SU-DHL-6 (cell line): ENCODE data around the gene ANKLE1.

Experiments used
- H2AFZ ChIP-seq: fragments of 200-600 bp; sonication (generic); 2 replicates; pipeline ENCODE4 v1.6.1; 2014; ENCODE audit warnings: low read depth, mild to moderate bottlenecking, moderate library complexity, mixed read lengths, antibody characterized with exemption, low read length; ENCODE audit not compliant: severe bottlenecking
- H3F3A ChIP-seq: fragments of 200-600 bp; shearing (Covaris generic); 2 replicates; pipeline ENCODE4 v1.6.0; 2016; ENCODE audit warnings: antibody characterized with exemption, mild to moderate bottlenecking; ENCODE audit not compliant: insufficient read depth
- H3K27ac ChIP-seq: fragments of 200-600 bp; sonication (generic); 2 replicates; pipeline ENCODE4 v1.5.1; 2016; ENCODE audit warnings: low read depth, mild to moderate bottlenecking, low read length, moderate library complexity, mixed read lengths
- H3K27me3 ChIP-seq: fragments of 200-600 bp; sonication (generic), shearing (Covaris generic); 2 replicates; pipeline ENCODE4 v1.6.0; 2014; ENCODE audit warnings: mild to moderate bottlenecking, low read length
- H3K36me3 ChIP-seq: fragments of 200-600 bp; sonication (generic); 2 replicates; pipeline ENCODE4 v1.6.1; 2014; ENCODE audit warnings: mild to moderate bottlenecking, low read length, mixed read lengths
- H3K4me2 ChIP-seq: fragments of 300-600, 200-600 bp; shearing (Covaris generic), sonication (generic); 2 replicates; pipeline ENCODE4 v1.6.0; 2014; ENCODE audit warnings: low read length, low read depth, mild to moderate bottlenecking; ENCODE audit not compliant: poor library complexity, severe bottlenecking
- H3K4me3 ChIP-seq: fragments of 200-600 bp; sonication (generic); 2 replicates; pipeline ENCODE4 v1.5.1; 2014; ENCODE audit warnings: antibody characterized with exemption, low read length, mild to moderate bottlenecking, mixed read lengths; ENCODE audit not compliant: insufficient read depth, poor library complexity, severe bottlenecking
- H3K79me2 ChIP-seq: fragments of 200-600 bp; sonication (generic); 2 replicates; pipeline ENCODE4 v1.6.1; 2014; ENCODE audit warnings: mild to moderate bottlenecking, low read length, moderate library complexity; ENCODE audit not compliant: insufficient read depth
- H3K9ac ChIP-seq: fragments of 200-600 bp; sonication (generic); 2 replicates; pipeline ENCODE4 v1.7.0; 2014; ENCODE audit warnings: mild to moderate bottlenecking, low read length
- H3K9me2 ChIP-seq: fragments of 200-600 bp; sonication (generic); replicated peaks from 2 replicates; pipeline ENCODE4 v1.6.1; 2014; ENCODE audit warnings: low read length; ENCODE audit not compliant: insufficient read depth
- H3K9me3 ChIP-seq: fragments of 200-600 bp; sonication (generic); 2 replicates; pipeline ENCODE4 v1.6.1; 2014; ENCODE audit warnings: low read length, mixed read lengths; ENCODE audit not compliant: insufficient read depth
- H4K20me1 ChIP-seq: fragments of 200-600 bp; sonication (generic); 2 replicates; pipeline ENCODE4 v1.6.1; 2014; ENCODE audit warnings: low read depth, mild to moderate bottlenecking, antibody characterized with exemption, low read length, moderate library complexity, mixed read lengths
- CTCF ChIP-seq: fragments of 200-600 bp; sonication (generic); IDR thresholded peaks from one replicate; pipeline ENCODE4 v1.5.1; 2017; ENCODE audit warnings: antibody characterized with exemption, mild to moderate bottlenecking, low read length, moderate library complexity; ENCODE audit not compliant: insufficient read depth, poor library complexity, severe bottlenecking
- EZH2phosphoT487 ChIP-seq: fragments of 200-600 bp; sonication (generic), shearing (Covaris generic); conservative IDR thresholded peaks from 2 replicates; pipeline ENCODE4 v1.6.1; 2018; ENCODE audit warnings: mild to moderate bottlenecking, antibody characterized with exemption, low read length, moderate library complexity, mixed read lengths

Gene ANKLE1

GRCh38 chr19:17330262-17331044 is 48.8 kb downstream of the ANKLE1 start:
- H3K79me2 ChIP-seq, result no peaks in the 10 kb centered on the region
- no peaks in the 10 kb centered on the region for H3K36me3 ChIP-seq
- no peaks in the 10 kb centered on the region for H3K9me3 ChIP-seq
- no peaks in the 10 kb centered on the region for H3K27me3 ChIP-seq
- H3K27ac ChIP-seq, result no peak overlapping the region
- H3K9ac ChIP-seq, result no peak overlapping the region
- H3K4me3 ChIP-seq, result no peak overlapping the region
- H4K20me1 ChIP-seq, result no peaks in the 10 kb centered on the region
- peaks cover 7% of the 10 kb centered on the region; the same call in 1 of the 2 replicates for H3F3A ChIP-seq
- no peak overlapping the region for H2AFZ ChIP-seq
- no peaks in the 10 kb centered on the region for H3K9me2 ChIP-seq
- H3K4me2 ChIP-seq, result no peak overlapping the region
- TF ChIP-seq EZH2phosphoT487, result no peak
- TF ChIP-seq CTCF, result no peak

GRCh38 chr19:17331045-17331558 is 49.4 kb downstream of the ANKLE1 start:
- no peak overlapping the region for H3K4me2 ChIP-seq
- H3K9me3 ChIP-seq, result no peaks in the 10 kb centered on the region
- no peak overlapping the region for H2AFZ ChIP-seq
- H3K4me3 ChIP-seq, result no peak overlapping the region
- H4K20me1 ChIP-seq, result no peaks in the 10 kb centered on the region
- H3K79me2 ChIP-seq, result no peaks in the 10 kb centered on the region
- no peaks in the 10 kb centered on the region for H3K27me3 ChIP-seq
- H3K9me2 ChIP-seq, result no peaks in the 10 kb centered on the region
- H3K36me3 ChIP-seq, result no peaks in the 10 kb centered on the region
- peaks cover 7% of the 10 kb centered on the region; the same call in 1 of the 2 replicates for H3F3A ChIP-seq
- H3K9ac ChIP-seq, result no peak overlapping the region
- no peak for TF ChIP-seq CTCF
- TF ChIP-seq EZH2phosphoT487, result no peak
- H3K27ac ChIP-seq, result no peak overlapping the region

- Histone ChIP-seq H2AFZ (no peak overlapping the region), H3K4me2 (no peak overlapping the region), H3K9me2 (no peaks in the 10 kb centered on the region), H4K20me1 (no peaks in the 10 kb centered on the region), H3K27me3 (no peaks in the 10 kb centered on the region), H3K27ac (no peak overlapping the region), H3K4me3 (no peak overlapping the region), H3K79me2 (peaks cover 3% of the 10 kb centered on the region; the same call in 1 of the 2 replicates), H3K36me3 (no peaks in the 10 kb centered on the region), H3K9me3 (no peaks in the 10 kb centered on the region), H3F3A (0 out of 2 replicates have a peak, but pooled peaks cover 3% of the 10 kb centered on the region), H3K9ac (no peak overlapping the region)
- no peak for TF ChIP-seq EZH2phosphoT487
- no peak for TF ChIP-seq CTCF
Observed at GRCh38 chr19:17332360-17332676, 50.6 kb downstream of the ANKLE1 start.
